Measurements from ENCODE around the gene MKKS. TPM values are rescaled to one million over a fixed set of nuclear protein-coding genes. Genes with fewer than 3 reads are reported as not detected.
A peak's percentile ranks its signal among the peaks of the same experiment; 100 is the strongest.

Gene MKKS
- polyA plus RNA-seq (ENCODE audit: insufficient read length in 4 of 4), result 10 to 100 TPM; 21.9 to 38.9 (median 34.0) TPM

GRCh38 chr20:10433623-10434466 is at the start of gene MKKS:
Gene MKKS (minus strand): TSS chr20:10434222. CDS start chr20:10413514, 20,708 bp downstream.
- DNase-seq (ENCODE audit: low read depth in 4 of 4, low spot score in 3 of 4), result peak; percentile 86 to 89 (median 87)

GRCh38 chr20:10483691-10484090 is 49.7 kb upstream of the MKKS start:
- no peak for DNase-seq (ENCODE audit: low read depth in 4 of 4, low spot score in 3 of 4)

- DNase-seq (ENCODE audit: low read depth in 4 of 4, low spot score in 3 of 4), result no peak
These were observed 47.7 kb upstream of the MKKS start for GRCh38 chr20:10481676-10482075.

- no peak for DNase-seq (ENCODE audit: low read depth in 4 of 4, low spot score in 3 of 4)
These were observed 44.9 kb upstream of the MKKS start for GRCh38 chr20:10478930-10479329.

- DNase-seq (ENCODE audit: low read depth in 4 of 4, low spot score in 3 of 4), result no peak
These were observed 44.2 kb upstream of the MKKS start for GRCh38 chr20:10478205-10478604.

GRCh38 chr20:10476319-10476724 is 42.3 kb upstream of the MKKS start:
- DNase-seq (ENCODE audit: low read depth in 4 of 4, low spot score in 3 of 4), result no peak

- no peak for DNase-seq (ENCODE audit: low read depth in 4 of 4, low spot score in 3 of 4)
These were observed 41.2 kb upstream of the MKKS start for GRCh38 chr20:10475225-10475624.

- no peak for DNase-seq (ENCODE audit: low read depth in 4 of 4, low spot score in 3 of 4)
These were observed 40.7 kb upstream of the MKKS start for GRCh38 chr20:10474606-10475184.

GRCh38 chr20:10472871-10473270 is 38.8 kb upstream of the MKKS start:
- no peak for DNase-seq (ENCODE audit: low read depth in 4 of 4, low spot score in 3 of 4)

GRCh38 chr20:10470276-10470675 is 36.3 kb upstream of the MKKS start:
- DNase-seq (ENCODE audit: low read depth in 4 of 4, low spot score in 3 of 4), result no peak

- peak; percentile 38 to 59 (median 41) for DNase-seq (ENCODE audit: low read depth in 4 of 4, low spot score in 3 of 4)
These were observed 35.6 kb upstream of the MKKS start for GRCh38 chr20:10469599-10469998.

- no peak for DNase-seq (ENCODE audit: low read depth in 4 of 4, low spot score in 3 of 4)
These were observed 35.0 kb upstream of the MKKS start for GRCh38 chr20:10469056-10469455.

GRCh38 chr20:10468340-10468845 is 34.4 kb upstream of the MKKS start:
- no peak for DNase-seq (ENCODE audit: low read depth in 4 of 4, low spot score in 3 of 4)

GRCh38 chr20:10467681-10468339 is 33.8 kb upstream of the MKKS start:
- no peak for DNase-seq (ENCODE audit: low read depth in 4 of 4, low spot score in 3 of 4)

GRCh38 chr20:10466855-10467254 is 32.8 kb upstream of the MKKS start:
- no peak for DNase-seq (ENCODE audit: low read depth in 4 of 4, low spot score in 3 of 4)

GRCh38 chr20:10466325-10466724 is 32.3 kb upstream of the MKKS start:
- no peak for DNase-seq (ENCODE audit: low read depth in 4 of 4, low spot score in 3 of 4)

- no peak for DNase-seq (ENCODE audit: low read depth in 4 of 4, low spot score in 3 of 4)
These were observed 31.1 kb upstream of the MKKS start for GRCh38 chr20:10465135-10465534.

GRCh38 chr20:10463622-10464021 is 29.6 kb upstream of the MKKS start:
- no peak for DNase-seq (ENCODE audit: low read depth in 4 of 4, low spot score in 3 of 4)

GRCh38 chr20:10462516-10462915 is 28.5 kb upstream of the MKKS start:
- DNase-seq (ENCODE audit: low read depth in 4 of 4, low spot score in 3 of 4), result no peak

- no peak for DNase-seq (ENCODE audit: low read depth in 4 of 4, low spot score in 3 of 4)
These were observed 27.5 kb upstream of the MKKS start for GRCh38 chr20:10461495-10461894.

GRCh38 chr20:10454151-10454750 is 20.2 kb upstream of the MKKS start:
- DNase-seq (ENCODE audit: low read depth in 4 of 4, low spot score in 3 of 4), result no peak
